IMR-90 (cell line): ENCODE measurements around the gene STUM. TPM values are rescaled to one million over a fixed set of nuclear protein-coding genes. Genes with fewer than 3 reads are reported as not detected.

Source experiments
- ATAC-seq: fragments of 200-7000 bp; cut with Tn5 transposase; 2 replicates; pipeline ENCODE4 v1.9.1; 2020; ENCODE audit warnings: low read depth, mild to moderate bottlenecking, moderate library complexity
- BruUV-seq: library from RNA; stranded (reverse); fragments of 400-500 nt; replicated peaks from 2 replicates; lab custom pipeline; 2021; lab: Mats Ljungman, UMichigan
- CTCF ChIA-PET: fragments of 300-600 bp; formaldehyde crosslinking; extraction: SDS; loops from one replicate; lab custom pipeline; 2021; ENCODE audit warnings: antibody characterized with exemption; lab: Yijun Ruan, JAX
- POLR2A ChIA-PET: fragments of 300-600 bp; sonication (Branson Sonifier 250); formaldehyde crosslinking; loops from one replicate; lab custom pipeline; 2022; ENCODE audit warnings: antibody characterized with exemption; ENCODE audit not compliant: unreplicated experiment; lab: Charles Lee
- DNase-seq: peaks from one replicate; pipeline ENCODE4 v3.0.0; 2013
- H2AFZ ChIP-seq: replicated peaks from 2 replicates; pipeline ENCODE3; 2013; ENCODE audit warnings: low read length, mild to moderate bottlenecking; ENCODE audit not compliant: poor library complexity
- H2AK5ac ChIP-seq: 2 replicates; pipeline ENCODE4 v1.6.1; 2013; ENCODE audit warnings: low read depth, low read length, inconsistent platforms
- H2AK9ac ChIP-seq: replicated peaks from 2 replicates; pipeline ENCODE3; 2013; ENCODE audit warnings: mild to moderate bottlenecking, low read depth, low read length, moderate library complexity; ENCODE audit not compliant: poor library complexity
- H2BK120ac ChIP-seq: 2 replicates; pipeline ENCODE4 v1.6.1; 2013; ENCODE audit warnings: low read depth, low read length, inconsistent platforms
- H2BK15ac ChIP-seq: 3 replicates; pipeline ENCODE4 v1.6.1; 2013; ENCODE audit warnings: low read depth, low read length, inconsistent platforms
- H2BK20ac ChIP-seq: 2 replicates; pipeline ENCODE4 v1.6.1; 2013; ENCODE audit warnings: low read depth, mild to moderate bottlenecking, inconsistent platforms, low read length, moderate library complexity
- H2BK5ac ChIP-seq: 2 replicates; pipeline ENCODE4 v1.6.1; 2013; ENCODE audit warnings: mild to moderate bottlenecking, low read depth, low read length, inconsistent platforms; ENCODE audit not compliant: poor library complexity, severe bottlenecking
- H3K14ac ChIP-seq: replicated peaks from 2 replicates; pipeline ENCODE4 v1.6.1; 2013; ENCODE audit warnings: low read depth, low read length, inconsistent platforms
- H3K18ac ChIP-seq: 2 replicates; pipeline ENCODE4 v1.6.1; 2013; ENCODE audit warnings: low read depth, low read length, control low read depth
- H3K23ac ChIP-seq: 2 replicates; pipeline ENCODE4 v1.6.1; 2013; ENCODE audit warnings: low read depth, low read length, inconsistent platforms
- H3K27ac ChIP-seq: 2 replicates; pipeline ENCODE4 v1.5.1; 2013; ENCODE audit warnings: mild to moderate bottlenecking, control low read depth, low read length; ENCODE audit not compliant: insufficient read depth
- H3K27me3 ChIP-seq: 2 replicates; pipeline ENCODE4 v1.6.1; 2013; ENCODE audit warnings: low read length; ENCODE audit not compliant: control insufficient read depth, insufficient read depth
- H3K36me3 ChIP-seq: 2 replicates; pipeline ENCODE4 v1.6.1; 2013; ENCODE audit warnings: low read length, mixed read lengths; ENCODE audit not compliant: control insufficient read depth, insufficient read depth
- H3K4ac ChIP-seq: 2 replicates; pipeline ENCODE4 v1.6.1; 2013; ENCODE audit warnings: low read depth, low read length, inconsistent platforms
- H3K4me1 ChIP-seq: 2 replicates; pipeline ENCODE4 v1.6.1; 2013; ENCODE audit warnings: low read length, mixed read lengths; ENCODE audit not compliant: control insufficient read depth, insufficient read depth
- H3K4me2 ChIP-seq: 2 replicates; pipeline ENCODE4 v1.6.1; 2013; ENCODE audit warnings: low read depth, mild to moderate bottlenecking, control low read depth, low read length, moderate library complexity
- H3K4me3 ChIP-seq: 2 replicates; pipeline ENCODE4 v1.5.1; 2013; ENCODE audit warnings: low read depth, mild to moderate bottlenecking, control low read depth, low read length, moderate library complexity; ENCODE audit not compliant: insufficient read depth
- H3K56ac ChIP-seq: 2 replicates; pipeline ENCODE4 v1.6.1; 2013; ENCODE audit warnings: low read length, inconsistent platforms; ENCODE audit not compliant: insufficient read depth; ENCODE audit errors: extremely low read depth
- H3K79me1 ChIP-seq, 2 experiments: 2 replicates each; pipeline ENCODE4 v1.6.1; 2013; ENCODE audit warnings: low read length in 2 of 2, inconsistent platforms in 1 of 2, low read depth in 1 of 2
- H3K9ac ChIP-seq: 2 replicates; pipeline ENCODE4 v1.6.1; 2013; ENCODE audit warnings: low read depth, low read length, control low read depth
- H3K9me1 ChIP-seq: 2 replicates; pipeline ENCODE4 v1.6.1; 2013; ENCODE audit warnings: low read length, inconsistent platforms; ENCODE audit not compliant: insufficient read depth
- H3K9me3 ChIP-seq: 2 replicates; pipeline ENCODE4 v1.6.1; 2013; ENCODE audit warnings: low read length; ENCODE audit not compliant: control insufficient read depth, insufficient read depth
- H4K20me1 ChIP-seq: 2 replicates; pipeline ENCODE4 v1.6.1; 2013; ENCODE audit warnings: low read length, inconsistent platforms; ENCODE audit not compliant: insufficient read depth
- H4K5ac ChIP-seq: 2 replicates; pipeline ENCODE4 v1.6.1; 2013; ENCODE audit warnings: mild to moderate bottlenecking, low read depth, low read length, control low read depth
- H4K8ac ChIP-seq, 2 experiments: 2 replicates each; pipeline ENCODE4 v1.6.1; 2013; ENCODE audit warnings: low read depth in 2 of 2, low read length in 2 of 2, control low read depth in 1 of 2, inconsistent platforms in 1 of 2
- H4K91ac ChIP-seq: 2 replicates; pipeline ENCODE4 v1.6.1; 2013; ENCODE audit warnings: low read depth, low read length, inconsistent platforms; ENCODE audit not compliant: insufficient read depth
- CHD1 ChIP-seq: IDR thresholded peaks from 2 replicates; pipeline ENCODE4 v1.6.1; 2012; ENCODE audit warnings: low read depth, low read length, improper control_type of control experiment
- RFX5 ChIP-seq: IDR thresholded peaks from 2 replicates; pipeline ENCODE4 v1.8.0; 2012; ENCODE audit warnings: low read depth, mild to moderate bottlenecking, low read length, moderate library complexity
- WGBS, 2 experiments: methylation state at CpG; one replicate each; pipeline versions ENCODE4 v1.1.5 to v1.1.7; 2013; ENCODE audit warnings: missing lambda C conversion rate in 2 of 2; ENCODE audit not compliant: insufficient read length in 1 of 2; ENCODE audit errors: extremely low coverage in 2 of 2; 5-methylcytosine and 5-hydroxymethylcytosine counted together
- dilution Hi-C: fragments of 300-500 bp; cut with HindIII; formaldehyde crosslinking; loops from one replicate; pipeline ENCODE4 v1.14.3; 2018; ENCODE audit warnings: low sequenced_read_pairs; ENCODE audit not compliant: unreplicated experiment
- in situ Hi-C: fragments of 300-500 bp; cut with MboI; formaldehyde crosslinking; loops from 3 replicates; pipeline ENCODE4 v1.14.3; 2019; ENCODE audit warnings: low sequenced_read_pairs, inconsistent platforms, mixed read lengths
- intact Hi-C: fragments of 100-400 bp; cut with micrococcal nuclease; formaldehyde crosslinking; loops from 2 replicates; pipeline ENCODE4 v1.10.0; 2022
- polyA plus RNA-seq, 3 experiments: library from polyadenylated mRNA; depleted of rRNA; stranded (reverse); fragments of >200 nt; gene quantifications; 2 replicates each; pipeline ENCODE4 v1.2.3, GENCODE V29; 2012; ENCODE audit warnings: low replicate concordance in 1 of 3
- total RNA-seq: library from RNA; depleted of rRNA; stranded (reverse); fragments of >200 nt; gene quantifications from 2 replicates; pipeline ENCODE4 v1.2.3, GENCODE V29; 2012
- TF ChIP-seq, protein P1 (sequence below): conservative IDR thresholded peaks from 2 replicates; pipeline ENCODE4 v1.5.1; 2012; ENCODE audit warnings: mild to moderate bottlenecking, low read depth, low read length, improper control_type of control experiment

The STUM gene
- total and polyA plus RNA-seq, 2 of the 4 experiments (the other 2 are of a cell fraction), result not detected

DNA sequence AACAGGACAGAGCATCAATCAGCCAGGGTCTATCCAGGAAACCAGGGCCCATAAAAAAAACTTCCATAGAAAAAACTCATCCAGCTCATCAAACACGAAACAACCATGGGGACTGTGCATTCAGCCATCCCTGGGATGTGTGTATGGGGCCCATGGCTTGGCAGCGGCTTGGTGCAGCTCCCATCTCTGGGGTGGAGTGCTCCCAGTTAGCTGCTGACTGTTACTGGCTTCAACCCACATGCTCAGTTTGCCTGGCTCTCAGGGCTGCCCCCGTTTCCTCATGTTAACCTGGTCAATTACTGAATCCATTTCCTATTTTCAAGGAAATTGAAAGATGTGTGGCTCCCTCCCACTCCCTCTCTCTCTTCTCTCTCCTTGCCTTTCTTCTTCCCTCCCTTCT lies 37.3 kb upstream of the STUM start:
- Histone ChIP-seq H3K27me3 (no peaks in the 10 kb centered on the region; the same call in 1 of the 2 replicates), H2AFZ (no peak overlapping the region), H4K91ac (no peak overlapping the region), H3K4me2 (no peak overlapping the region), H3K4ac (no peak overlapping the region), H3K4me3 (no peak overlapping the region), H2BK15ac (no peak overlapping the region), H4K5ac (no peak overlapping the region), H3K18ac (no peak overlapping the region), H2AK9ac (no peak overlapping the region), H4K8ac (no peak overlapping the region), H2BK20ac (no peak overlapping the region), H3K14ac (no peak overlapping the region), H4K20me1 (no peaks in the 10 kb centered on the region), H3K9ac (no peak overlapping the region), H3K23ac (no peak overlapping the region), H2BK120ac (no peak overlapping the region), H3K4me1 (no peaks in the 10 kb centered on the region), H3K56ac (no peak overlapping the region), H3K79me1 (no peaks in the 10 kb centered on the region), H2BK5ac (no peak overlapping the region), H3K9me1 (no peaks in the 10 kb centered on the region), H3K9me3 (no peaks in the 10 kb centered on the region), H2AK5ac (no peak overlapping the region), H3K27ac (no peak overlapping the region), H3K36me3 (no peaks in the 10 kb centered on the region)
- CTCF ChIA-PET, result no interaction called here
- BruUV-seq, result no TSS peak
- ATAC-seq (no peak), DNase-seq (no peak)
- dilution Hi-C loops (no loop called here), in situ Hi-C loops (no loop called here), intact Hi-C loops (no loop called here)
- TF ChIP-seq, protein P1, sequence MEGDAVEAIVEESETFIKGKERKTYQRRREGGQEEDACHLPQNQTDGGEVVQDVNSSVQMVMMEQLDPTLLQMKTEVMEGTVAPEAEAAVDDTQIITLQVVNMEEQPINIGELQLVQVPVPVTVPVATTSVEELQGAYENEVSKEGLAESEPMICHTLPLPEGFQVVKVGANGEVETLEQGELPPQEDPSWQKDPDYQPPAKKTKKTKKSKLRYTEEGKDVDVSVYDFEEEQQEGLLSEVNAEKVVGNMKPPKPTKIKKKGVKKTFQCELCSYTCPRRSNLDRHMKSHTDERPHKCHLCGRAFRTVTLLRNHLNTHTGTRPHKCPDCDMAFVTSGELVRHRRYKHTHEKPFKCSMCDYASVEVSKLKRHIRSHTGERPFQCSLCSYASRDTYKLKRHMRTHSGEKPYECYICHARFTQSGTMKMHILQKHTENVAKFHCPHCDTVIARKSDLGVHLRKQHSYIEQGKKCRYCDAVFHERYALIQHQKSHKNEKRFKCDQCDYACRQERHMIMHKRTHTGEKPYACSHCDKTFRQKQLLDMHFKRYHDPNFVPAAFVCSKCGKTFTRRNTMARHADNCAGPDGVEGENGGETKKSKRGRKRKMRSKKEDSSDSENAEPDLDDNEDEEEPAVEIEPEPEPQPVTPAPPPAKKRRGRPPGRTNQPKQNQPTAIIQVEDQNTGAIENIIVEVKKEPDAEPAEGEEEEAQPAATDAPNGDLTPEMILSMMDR, result no peak
- TF ChIP-seq CHD1 (no peak), RFX5 (no peak)
- POLR2A ChIA-PET, result no interaction called here
- WGBS, 2 experiments, result no CpG with 5 or more reads among the region's 3 CpGs
